ENCODE data around the gene MRPS18A. TPM values are rescaled to one million over a fixed set of nuclear protein-coding genes. Genes with fewer than 3 reads are reported as not detected.

Gene MRPS18A
- total and polyA plus RNA-seq, 3 donors from 2014 or later, result 37.5 to 63.0 (median 48.6) TPM

GRCh38 chr6:43715056-43715788, 27.6 kb upstream of the MRPS18A start:
- H3K9me3 ChIP-seq, result no peaks in the 10 kb centered on the region
- no peaks in the 10 kb centered on the region for H3K27me3 ChIP-seq
- H3K4me3 ChIP-seq, result no peak overlapping the region
- TF ChIP-seq POLR2A (IDR thresholded peaks at IDR 0.05), result no peak
- TF ChIP-seq CTCF (IDR thresholded peaks at IDR 0.05), result no peak
- 90% methylated on average over 2 to 5 of the region's 5 CpGs for WGBS, 2 donors
- H3K4me1 ChIP-seq, result no peaks in the 10 kb centered on the region
- no peak overlapping the region for H3K27ac ChIP-seq
- no peaks in the 10 kb centered on the region for H3K36me3 ChIP-seq (ENCODE audit: low read depth, missing control alignments)
- DNase-seq, result no peak
- intact Hi-C loops (cut with DNase I; ENCODE audit: low total_unique reads), result no loop called here

- 61 to 77% methylated on average over 4 to 9 of the region's 9 CpGs for WGBS, 2 donors
- H3K27ac ChIP-seq, result no peak overlapping the region
Measured at GRCh38 chr6:43714311-43715055, 26.9 kb upstream of the MRPS18A start.

GRCh38 chr6:43713643-43714310, 26.2 kb upstream of the MRPS18A start:
- no peak for DNase-seq
- WGBS, 2 donors, result 92 to 96% methylated on average over 13 of the region's 13 CpGs
- Histone ChIP-seq H3K36me3 (ENCODE audit: low read depth, missing control alignments) (no peaks in the 10 kb centered on the region), H3K27ac (no peak overlapping the region), H3K4me1 (no peaks in the 10 kb centered on the region), H3K4me3 (no peak overlapping the region), H3K9me3 (no peaks in the 10 kb centered on the region), H3K27me3 (no peaks in the 10 kb centered on the region)
- TF ChIP-seq CTCF (IDR thresholded peaks at IDR 0.05) (no peak), POLR2A (IDR thresholded peaks at IDR 0.05) (no peak)
- intact Hi-C loops (cut with DNase I; ENCODE audit: low total_unique reads), result no loop called here

More at GRCh38 chr6:43714311-43715055, 26.9 kb upstream of the MRPS18A start:
- H3K36me3 ChIP-seq (ENCODE audit: low read depth, missing control alignments), result no peaks in the 10 kb centered on the region
- intact Hi-C loops (cut with DNase I; ENCODE audit: low total_unique reads), result no loop called here
- no peak for DNase-seq
- H3K4me3 ChIP-seq, result no peak overlapping the region
- no peaks in the 10 kb centered on the region for H3K27me3 ChIP-seq
- TF ChIP-seq CTCF (IDR thresholded peaks at IDR 0.05) (no peak), POLR2A (IDR thresholded peaks at IDR 0.05) (no peak)
- H3K4me1 ChIP-seq, result no peaks in the 10 kb centered on the region
- H3K9me3 ChIP-seq, result no peaks in the 10 kb centered on the region

- DNase-seq, result no peak
- 82% methylated on average over 6 of the region's 6 CpGs for WGBS, 2 donors
- intact Hi-C loops (cut with DNase I; ENCODE audit: low total_unique reads), result no loop called here
Measured at GRCh38 chr6:43712579-43712978, 25.0 kb upstream of the MRPS18A start.

More at GRCh38 chr6:43712579-43712978, 25.0 kb upstream of the MRPS18A start:
- Histone ChIP-seq H3K9me3 (no peaks in the 10 kb centered on the region), H3K36me3 (ENCODE audit: low read depth, missing control alignments) (no peaks in the 10 kb centered on the region), H3K27ac (no peak overlapping the region), H3K27me3 (no peaks in the 10 kb centered on the region), H3K4me1 (no peaks in the 10 kb centered on the region), H3K4me3 (no peak overlapping the region)
- TF ChIP-seq CTCF (IDR thresholded peaks at IDR 0.05), result no peak

All from testis (tissue), 3 donors.